ENCODE data around the gene PRKCZ.

GRCh38 chr1:2105781-2106524 is 55.7 kb downstream of the PRKCZ start:
- TF ChIP-seq CTCF (IDR thresholded peaks at IDR 0.05) (no peak), POLR2A (IDR thresholded peaks at IDR 0.05) (no peak)

Measured in heart left ventricle (tissue), 13 donors.